Medulla oblongata (tissue), 1 donor: ENCODE results near the gene ZFYVE28.

Experiments
- DNase-seq: peaks from one replicate; pipeline ENCODE4 v3.0.0-alpha.2; 2015; ENCODE audit errors: extremely low spot score

The ZFYVE28 gene

GRCh38 chr4:2368746-2369437 lies 49.6 kb downstream of the ZFYVE28 start:
- no peak for DNase-seq

- DNase-seq: no peak
Observed at GRCh38 chr4:2367626-2368025, 50.8 kb downstream of the ZFYVE28 start.

- no peak for DNase-seq
Observed at GRCh38 chr4:2366252-2367192, 51.9 kb downstream of the ZFYVE28 start.

- no peak for DNase-seq
Observed at GRCh38 chr4:2365913-2366210, 52.6 kb downstream of the ZFYVE28 start.

GRCh38 chr4:2365054-2365912 lies 53.2 kb downstream of the ZFYVE28 start:
- DNase-seq: no peak

- no peak for DNase-seq
Observed at GRCh38 chr4:2364654-2365053, 53.8 kb downstream of the ZFYVE28 start.

GRCh38 chr4:2363951-2364653 lies 54.3 kb downstream of the ZFYVE28 start:
- DNase-seq: no peak

- DNase-seq: no peak
Observed at GRCh38 chr4:2363056-2363721, 55.3 kb downstream of the ZFYVE28 start.

GRCh38 chr4:2362266-2363055 lies 56.0 kb downstream of the ZFYVE28 start:
- DNase-seq: no peak

GRCh38 chr4:2361366-2362265 lies 56.8 kb downstream of the ZFYVE28 start:
- no peak for DNase-seq

- DNase-seq: no peak
Observed at GRCh38 chr4:2360396-2360730, 58.1 kb downstream of the ZFYVE28 start.

- DNase-seq: no peak
Observed at GRCh38 chr4:2359591-2360395, 58.7 kb downstream of the ZFYVE28 start.

- no peak for DNase-seq
Observed at GRCh38 chr4:2357821-2358745, 60.4 kb downstream of the ZFYVE28 start.

GRCh38 chr4:2356123-2357069 lies 62.0 kb downstream of the ZFYVE28 start:
- no peak for DNase-seq

GRCh38 chr4:2354760-2355159 lies 63.7 kb downstream of the ZFYVE28 start:
- no peak for DNase-seq

GRCh38 chr4:2354118-2354517 lies 64.3 kb downstream of the ZFYVE28 start:
- no peak for DNase-seq
